HEK293T (cell line): ENCODE results near the gene ATAD3A.
"Not testable (repeated sequence)": the region's sequence is repeated elsewhere in the genome, so short reads cannot be mapped to it uniquely, and the experiment has no call there.

Source experiments
- ARNT ChIP-seq: fragments of 450-650 bp; IDR thresholded peaks from 2 replicates; pipeline ENCODE4 v1.6.1; 2017; ENCODE audit warnings: mild to moderate bottlenecking
- CTBP1 ChIP-seq: fragments of 450-650 bp; IDR thresholded peaks from 2 replicates; pipeline ENCODE4 v1.6.1; 2016; ENCODE audit warnings: borderline replicate concordance
- ELF4 ChIP-seq: fragments of 450-650 bp; IDR thresholded peaks from 2 replicates; pipeline ENCODE4 v1.6.1; 2017; ENCODE audit warnings: antibody characterized with exemption
- FOXA1 ChIP-seq: fragments of 450-650 bp; IDR thresholded peaks from 2 replicates; pipeline ENCODE4 v1.6.1; 2016; ENCODE audit warnings: mild to moderate bottlenecking
- FOXK2 ChIP-seq: fragments of 450-650 bp; IDR thresholded peaks from 2 replicates; pipeline ENCODE4 v1.6.1; 2016; ENCODE audit warnings: mild to moderate bottlenecking
- FOXM1 ChIP-seq: fragments of 450-650 bp; IDR thresholded peaks from 2 replicates; pipeline ENCODE4 v1.6.1; 2017; ENCODE audit warnings: mild to moderate bottlenecking, borderline replicate concordance
- HDGF ChIP-seq: fragments of 450-650 bp; IDR thresholded peaks from 2 replicates; pipeline ENCODE4 v1.6.1; 2017; ENCODE audit warnings: antibody characterized with exemption, borderline replicate concordance
- L3MBTL2 ChIP-seq: fragments of 450-650 bp; conservative IDR thresholded peaks from 2 replicates; pipeline ENCODE4 v1.6.1; 2016; ENCODE audit warnings: mild to moderate bottlenecking
- NFRKB ChIP-seq: fragments of 450-650 bp; IDR thresholded peaks from 2 replicates; pipeline ENCODE4 v1.6.1; 2016; ENCODE audit warnings: mild to moderate bottlenecking, moderate library complexity
- SP1 ChIP-seq: fragments of 450-650 bp; IDR thresholded peaks from 2 replicates; pipeline ENCODE4 v1.6.1; 2017
- SUZ12 ChIP-seq: fragments of 450-650 bp; IDR thresholded peaks from 2 replicates; pipeline ENCODE4 v1.6.1; 2016; ENCODE audit warnings: mild to moderate bottlenecking
- ZNF384 ChIP-seq: fragments of 450-650 bp; IDR thresholded peaks from 2 replicates; pipeline ENCODE4 v1.6.1; 2016
- TF ChIP-seq, protein P1 (sequence below): fragments of 450-650 bp; IDR thresholded peaks from 2 replicates; pipeline ENCODE4 v1.6.1; 2016

DNA sequence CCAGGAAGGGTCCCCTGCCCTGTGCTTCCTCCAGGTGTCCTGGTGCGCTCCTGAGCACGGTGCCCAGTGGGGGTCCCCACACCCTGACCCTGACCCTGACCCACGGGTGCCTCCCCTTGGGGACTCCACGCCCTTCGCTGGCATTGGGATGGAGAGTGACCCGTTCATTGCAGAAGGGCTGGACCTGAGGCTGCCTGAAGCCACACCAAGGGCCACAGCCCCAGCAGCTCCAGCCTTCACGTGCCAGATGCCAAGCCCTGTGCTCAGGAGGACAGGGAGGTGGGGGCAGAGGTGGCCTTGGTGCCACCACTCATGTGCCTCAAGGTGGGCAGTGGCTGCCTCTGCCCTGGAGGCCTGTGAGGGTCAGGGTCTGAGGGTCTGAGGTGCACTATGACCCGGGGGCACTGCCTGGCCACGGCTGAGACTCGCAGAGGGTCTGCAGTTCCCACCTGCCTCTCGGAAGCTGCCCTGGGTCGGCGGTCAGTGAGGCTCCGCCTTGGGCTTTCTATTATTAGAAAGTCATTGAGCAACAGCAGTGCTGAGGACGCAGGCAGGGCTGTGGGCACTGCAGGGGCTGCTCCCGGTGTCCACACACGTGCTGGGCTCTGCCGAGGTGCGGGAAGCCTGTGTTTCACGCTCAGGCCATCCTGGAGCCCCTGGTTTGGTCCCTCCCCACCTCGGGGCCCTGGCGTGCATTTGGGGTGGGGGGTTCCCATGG is 21.4 kb downstream of the ATAD3A start:
- not testable (repeated sequence) for TF ChIP-seq ZNF384, FOXK2, SP1, HDGF, SUZ12, NFRKB, FOXM1, ARNT, FOXA1, ELF4, CTBP1, L3MBTL2
- TF ChIP-seq, protein P1, sequence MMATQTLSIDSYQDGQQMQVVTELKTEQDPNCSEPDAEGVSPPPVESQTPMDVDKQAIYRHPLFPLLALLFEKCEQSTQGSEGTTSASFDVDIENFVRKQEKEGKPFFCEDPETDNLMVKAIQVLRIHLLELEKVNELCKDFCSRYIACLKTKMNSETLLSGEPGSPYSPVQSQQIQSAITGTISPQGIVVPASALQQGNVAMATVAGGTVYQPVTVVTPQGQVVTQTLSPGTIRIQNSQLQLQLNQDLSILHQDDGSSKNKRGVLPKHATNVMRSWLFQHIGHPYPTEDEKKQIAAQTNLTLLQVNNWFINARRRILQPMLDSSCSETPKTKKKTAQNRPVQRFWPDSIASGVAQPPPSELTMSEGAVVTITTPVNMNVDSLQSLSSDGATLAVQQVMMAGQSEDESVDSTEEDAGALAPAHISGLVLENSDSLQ = not testable (repeated sequence)
